Progenitor cell of endocrine pancreas (in vitro differentiated cells): ENCODE results near the gene LMX1B. TPM values are rescaled to one million over a fixed set of nuclear protein-coding genes. Genes with fewer than 3 reads are reported as not detected.

Source experiments
- DNase-seq: peaks from one replicate; pipeline ENCODE4 v3.0.0; 2021; ENCODE audit warnings: low spot score; ENCODE audit not compliant: unreplicated experiment
- H3K27ac Mint-ChIP-seq: 2 replicates; pipeline ENCODE4 v1.8.0; 2021; ENCODE audit warnings: mild to moderate bottlenecking, moderate library complexity, mixed read lengths
- H3K27me3 Mint-ChIP-seq: 2 replicates; pipeline ENCODE4 v1.8.0; 2021; ENCODE audit warnings: mixed read lengths
- H3K36me3 Mint-ChIP-seq: 2 replicates; pipeline ENCODE4 v1.8.0; 2022; ENCODE audit warnings: mixed read lengths; ENCODE audit not compliant: insufficient read depth
- H3K4me1 Mint-ChIP-seq: 2 replicates; pipeline ENCODE4 v1.8.0; 2021; ENCODE audit warnings: low read depth, mixed read lengths
- H3K4me3 Mint-ChIP-seq: 2 replicates; pipeline ENCODE4 v1.8.0; 2021; ENCODE audit warnings: low read depth, mild to moderate bottlenecking, moderate library complexity, mixed read lengths
- H3K9me3 Mint-ChIP-seq: 2 replicates; pipeline ENCODE4 v1.8.0; 2021; ENCODE audit warnings: low read depth, mixed read lengths
- CTCF ChIP-seq: fragments of 200-600 bp; sonication (generic); IDR thresholded peaks from one replicate; pipeline ENCODE4 v1.5.0; 2021; ENCODE audit warnings: antibody characterized with exemption, mild to moderate bottlenecking; ENCODE audit not compliant: unreplicated experiment
- total RNA-seq: library from RNA; stranded (reverse); gene quantifications from 2 replicates; pipeline ENCODE4 v1.2.1, GENCODE V29; 2021

LMX1B gene
- total RNA-seq, 1 donor from 2014 or later, result 9.1 TPM

- Mint-ChIP-seq H3K27me3 (peaks cover 96% of the 10 kb centered on the region), H3K4me3 (no peak overlapping the region), H3K27ac (no peak overlapping the region), H3K9me3 (no peaks in the 10 kb centered on the region), H3K4me1 (peaks cover 13% of the 10 kb centered on the region), H3K36me3 (no peaks in the 10 kb centered on the region)
- TF ChIP-seq CTCF, result no peak
- no peak for DNase-seq
These were observed 10.1 kb downstream of the LMX1B start for GRCh38 chr9:126623667-126624478.

- Mint-ChIP-seq H3K9me3 (no peaks in the 10 kb centered on the region), H3K36me3 (no peaks in the 10 kb centered on the region), H3K27ac (no peak overlapping the region), H3K4me3 (no peak overlapping the region), H3K27me3 (peaks cover 96% of the 10 kb centered on the region), H3K4me1 (peaks cover 11% of the 10 kb centered on the region)
- TF ChIP-seq CTCF, result no peak
- no peak for DNase-seq
These were observed 10.7 kb downstream of the LMX1B start for GRCh38 chr9:126624479-126624826.

- H3K36me3 Mint-ChIP-seq, result no peaks in the 10 kb centered on the region
- no peak overlapping the region for H3K4me3 Mint-ChIP-seq
- H3K9me3 Mint-ChIP-seq, result no peaks in the 10 kb centered on the region
- TF ChIP-seq CTCF, result no peak
- peaks cover 95% of the 10 kb centered on the region for H3K27me3 Mint-ChIP-seq
- peaks cover 11% of the 10 kb centered on the region for H3K4me1 Mint-ChIP-seq
- no peak overlapping the region for H3K27ac Mint-ChIP-seq
- DNase-seq, result no peak
These were observed 11.2 kb downstream of the LMX1B start for GRCh38 chr9:126624912-126625311.

GRCh38 chr9:126625329-126626126 is 11.8 kb downstream of the LMX1B start:
- Mint-ChIP-seq H3K4me3 (no peak overlapping the region), H3K27ac (no peak overlapping the region), H3K9me3 (no peaks in the 10 kb centered on the region), H3K4me1 (peaks cover 11% of the 10 kb centered on the region), H3K36me3 (no peaks in the 10 kb centered on the region), H3K27me3 (peaks cover 94% of the 10 kb centered on the region)
- TF ChIP-seq CTCF, result no peak
- no peak for DNase-seq

GRCh38 chr9:126626127-126626925 is 12.6 kb downstream of the LMX1B start:
- peak overlapping the region; percentile 64 for H3K4me3 Mint-ChIP-seq
- H3K36me3 Mint-ChIP-seq, result no peaks in the 10 kb centered on the region
- peaks cover 90% of the 10 kb centered on the region for H3K27me3 Mint-ChIP-seq
- H3K9me3 Mint-ChIP-seq, result no peaks in the 10 kb centered on the region
- H3K27ac Mint-ChIP-seq, result no peak overlapping the region
- peaks cover 11% of the 10 kb centered on the region for H3K4me1 Mint-ChIP-seq
- no peak for TF ChIP-seq CTCF
- no peak for DNase-seq
